Measurements from ENCODE around the gene SLC4A9. TPM values are rescaled to one million over a fixed set of nuclear protein-coding genes. Genes with fewer than 3 reads are reported as not detected.

Gene SLC4A9, protein sequence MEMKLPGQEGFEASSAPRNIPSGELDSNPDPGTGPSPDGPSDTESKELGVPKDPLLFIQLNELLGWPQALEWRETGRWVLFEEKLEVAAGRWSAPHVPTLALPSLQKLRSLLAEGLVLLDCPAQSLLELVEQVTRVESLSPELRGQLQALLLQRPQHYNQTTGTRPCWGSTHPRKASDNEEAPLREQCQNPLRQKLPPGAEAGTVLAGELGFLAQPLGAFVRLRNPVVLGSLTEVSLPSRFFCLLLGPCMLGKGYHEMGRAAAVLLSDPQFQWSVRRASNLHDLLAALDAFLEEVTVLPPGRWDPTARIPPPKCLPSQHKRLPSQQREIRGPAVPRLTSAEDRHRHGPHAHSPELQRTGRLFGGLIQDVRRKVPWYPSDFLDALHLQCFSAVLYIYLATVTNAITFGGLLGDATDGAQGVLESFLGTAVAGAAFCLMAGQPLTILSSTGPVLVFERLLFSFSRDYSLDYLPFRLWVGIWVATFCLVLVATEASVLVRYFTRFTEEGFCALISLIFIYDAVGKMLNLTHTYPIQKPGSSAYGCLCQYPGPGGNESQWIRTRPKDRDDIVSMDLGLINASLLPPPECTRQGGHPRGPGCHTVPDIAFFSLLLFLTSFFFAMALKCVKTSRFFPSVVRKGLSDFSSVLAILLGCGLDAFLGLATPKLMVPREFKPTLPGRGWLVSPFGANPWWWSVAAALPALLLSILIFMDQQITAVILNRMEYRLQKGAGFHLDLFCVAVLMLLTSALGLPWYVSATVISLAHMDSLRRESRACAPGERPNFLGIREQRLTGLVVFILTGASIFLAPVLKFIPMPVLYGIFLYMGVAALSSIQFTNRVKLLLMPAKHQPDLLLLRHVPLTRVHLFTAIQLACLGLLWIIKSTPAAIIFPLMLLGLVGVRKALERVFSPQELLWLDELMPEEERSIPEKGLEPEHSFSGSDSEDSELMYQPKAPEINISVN
- total RNA-seq: not detected

- Mint-ChIP-seq H3K36me3 (no peaks in the 10 kb centered on the region), H3K27ac (no peak within 1 kb of the TSS), H3K27me3 (peaks cover 13% of the 10 kb centered on the region), H3K4me3 (no peak within 1 kb of the TSS), H3K4me1 (peaks cover 13% of the 10 kb centered on the region), H3K9me3 (no peaks in the 10 kb centered on the region)
- DNase-seq: no peak
Measured at GRCh38 chr5:140360101-140360500, at the start of gene SLC4A9. Gene SLC4A9 (plus strand): TSS chr5:140360194. CDS start chr5:140360237, 43 bp downstream.

- no peaks in the 10 kb centered on the region for H3K36me3 Mint-ChIP-seq
- H3K4me1 Mint-ChIP-seq: no peaks in the 10 kb centered on the region
- no peaks in the 10 kb centered on the region for H3K9me3 Mint-ChIP-seq
- H3K27me3 Mint-ChIP-seq: no peaks in the 10 kb centered on the region
- H3K4me3 Mint-ChIP-seq: no peak overlapping the region
- no peak for DNase-seq
- H3K27ac Mint-ChIP-seq: no peak overlapping the region
Measured at GRCh38 chr5:140310434-140310833, 49.6 kb upstream of the SLC4A9 start.

GRCh38 chr5:140311011-140311467, 49.0 kb upstream of the SLC4A9 start:
- Mint-ChIP-seq H3K36me3 (no peaks in the 10 kb centered on the region), H3K27ac (no peak overlapping the region), H3K4me3 (no peak overlapping the region), H3K4me1 (no peaks in the 10 kb centered on the region), H3K9me3 (no peaks in the 10 kb centered on the region), H3K27me3 (no peaks in the 10 kb centered on the region)
- no peak for DNase-seq

DNA sequence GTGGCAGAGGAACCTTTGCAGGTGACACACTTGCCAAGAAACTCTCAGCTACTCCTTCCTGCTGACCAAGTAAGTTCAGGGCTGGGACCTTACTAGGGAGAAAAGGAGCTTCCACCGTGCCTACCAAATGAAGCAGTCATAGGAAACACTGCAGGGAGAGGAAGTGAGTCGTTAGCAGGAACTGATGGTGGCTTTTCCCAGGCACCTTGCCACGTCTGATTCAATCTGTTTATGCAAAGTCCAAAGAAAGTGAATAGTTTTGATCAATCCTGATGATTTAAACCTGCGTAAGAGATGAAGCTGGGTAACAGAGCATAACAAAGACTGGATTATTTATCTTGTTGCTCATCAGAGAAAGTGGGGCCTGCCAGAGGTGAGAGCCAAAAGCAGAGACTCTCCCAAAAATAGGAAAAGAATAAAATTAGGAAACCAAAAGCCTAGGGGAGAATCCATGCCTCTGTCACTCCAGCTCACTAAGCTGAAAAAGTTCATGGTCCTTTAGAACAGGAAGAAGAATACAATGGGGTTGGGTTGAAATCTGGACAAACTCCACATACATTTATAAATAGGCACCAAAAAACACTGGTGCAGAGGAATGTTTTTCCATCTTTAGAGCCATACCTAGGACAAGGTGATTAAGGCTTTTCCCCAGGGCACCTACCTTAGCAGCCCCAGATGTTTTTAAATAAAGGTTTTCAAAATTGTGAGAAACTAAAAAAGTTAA, 47.8 kb upstream of the SLC4A9 start:
- Mint-ChIP-seq H3K27ac (no peak overlapping the region), H3K4me3 (no peak overlapping the region), H3K27me3 (no peaks in the 10 kb centered on the region), H3K4me1 (no peaks in the 10 kb centered on the region), H3K36me3 (no peaks in the 10 kb centered on the region), H3K9me3 (no peaks in the 10 kb centered on the region)
- no peak for DNase-seq

- Mint-ChIP-seq H3K27me3 (no peaks in the 10 kb centered on the region), H3K9me3 (no peaks in the 10 kb centered on the region), H3K4me1 (no peaks in the 10 kb centered on the region), H3K36me3 (no peaks in the 10 kb centered on the region), H3K27ac (no peak overlapping the region), H3K4me3 (no peak overlapping the region)
- no peak for DNase-seq
Measured at GRCh38 chr5:140312791-140313189, 47.2 kb upstream of the SLC4A9 start.

- peaks cover 1% of the 10 kb centered on the region for H3K36me3 Mint-ChIP-seq
- no peaks in the 10 kb centered on the region for H3K27me3 Mint-ChIP-seq
- no peaks in the 10 kb centered on the region for H3K9me3 Mint-ChIP-seq
- no peaks in the 10 kb centered on the region for H3K4me1 Mint-ChIP-seq
- H3K4me3 Mint-ChIP-seq: no peak overlapping the region
- DNase-seq: no peak
- H3K27ac Mint-ChIP-seq: no peak overlapping the region
Measured at GRCh38 chr5:140317859-140318258, 42.1 kb upstream of the SLC4A9 start.

DNA sequence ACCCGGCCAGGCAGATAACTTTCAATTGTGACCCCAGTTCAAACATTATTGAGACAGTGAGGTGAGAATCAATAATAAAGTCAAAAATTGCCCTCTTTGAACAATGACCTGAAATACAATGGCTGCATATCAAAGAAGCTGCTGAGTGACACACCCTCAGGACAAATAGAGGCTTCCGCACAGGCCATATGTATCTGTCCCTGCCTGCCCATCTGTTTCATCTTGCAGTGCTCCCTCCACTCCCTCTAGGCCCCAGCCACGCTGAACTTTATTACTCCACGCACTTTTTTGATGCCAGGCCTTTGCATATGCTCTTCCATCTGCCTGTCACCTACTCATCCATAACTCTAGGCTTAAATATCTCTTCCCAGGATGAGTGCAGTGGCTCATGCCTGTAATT, 41.2 kb upstream of the SLC4A9 start:
- Mint-ChIP-seq H3K36me3 (peaks cover 1% of the 10 kb centered on the region), H3K4me1 (no peaks in the 10 kb centered on the region), H3K27me3 (no peaks in the 10 kb centered on the region), H3K27ac (no peak overlapping the region), H3K4me3 (no peak overlapping the region), H3K9me3 (no peaks in the 10 kb centered on the region)
- no peak for DNase-seq

GRCh38 chr5:140319833-140320232, 40.2 kb upstream of the SLC4A9 start:
- Mint-ChIP-seq H3K27ac (no peak overlapping the region), H3K27me3 (no peaks in the 10 kb centered on the region), H3K4me3 (no peak overlapping the region), H3K4me1 (peaks cover 3% of the 10 kb centered on the region), H3K9me3 (no peaks in the 10 kb centered on the region), H3K36me3 (peaks cover 1% of the 10 kb centered on the region)
- no peak for DNase-seq

DNA sequence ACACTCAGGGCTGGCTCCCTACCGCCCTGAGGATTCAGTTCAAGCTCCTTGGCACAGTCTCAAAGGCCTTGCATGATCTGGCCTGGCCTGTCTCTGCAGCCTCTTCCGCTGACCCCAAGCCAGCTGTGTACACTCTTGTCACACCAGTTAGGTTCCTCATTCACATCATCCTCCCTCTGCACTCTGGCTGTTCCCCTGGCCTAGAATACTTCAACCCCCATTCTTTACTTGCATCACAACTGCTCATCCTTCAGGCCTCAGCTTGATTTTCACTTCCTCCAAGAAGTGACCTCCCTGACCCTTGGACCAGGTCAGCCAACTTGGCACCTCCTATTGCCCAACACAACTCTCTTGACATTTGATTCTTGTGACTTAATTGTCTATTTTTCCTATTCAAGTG, 38.2 kb upstream of the SLC4A9 start:
- no peak for DNase-seq
- Mint-ChIP-seq H3K4me1 (peaks cover 6% of the 10 kb centered on the region), H3K27me3 (no peaks in the 10 kb centered on the region), H3K36me3 (peaks cover 1% of the 10 kb centered on the region), H3K4me3 (no peak overlapping the region), H3K27ac (no peak overlapping the region), H3K9me3 (no peaks in the 10 kb centered on the region)

DNA sequence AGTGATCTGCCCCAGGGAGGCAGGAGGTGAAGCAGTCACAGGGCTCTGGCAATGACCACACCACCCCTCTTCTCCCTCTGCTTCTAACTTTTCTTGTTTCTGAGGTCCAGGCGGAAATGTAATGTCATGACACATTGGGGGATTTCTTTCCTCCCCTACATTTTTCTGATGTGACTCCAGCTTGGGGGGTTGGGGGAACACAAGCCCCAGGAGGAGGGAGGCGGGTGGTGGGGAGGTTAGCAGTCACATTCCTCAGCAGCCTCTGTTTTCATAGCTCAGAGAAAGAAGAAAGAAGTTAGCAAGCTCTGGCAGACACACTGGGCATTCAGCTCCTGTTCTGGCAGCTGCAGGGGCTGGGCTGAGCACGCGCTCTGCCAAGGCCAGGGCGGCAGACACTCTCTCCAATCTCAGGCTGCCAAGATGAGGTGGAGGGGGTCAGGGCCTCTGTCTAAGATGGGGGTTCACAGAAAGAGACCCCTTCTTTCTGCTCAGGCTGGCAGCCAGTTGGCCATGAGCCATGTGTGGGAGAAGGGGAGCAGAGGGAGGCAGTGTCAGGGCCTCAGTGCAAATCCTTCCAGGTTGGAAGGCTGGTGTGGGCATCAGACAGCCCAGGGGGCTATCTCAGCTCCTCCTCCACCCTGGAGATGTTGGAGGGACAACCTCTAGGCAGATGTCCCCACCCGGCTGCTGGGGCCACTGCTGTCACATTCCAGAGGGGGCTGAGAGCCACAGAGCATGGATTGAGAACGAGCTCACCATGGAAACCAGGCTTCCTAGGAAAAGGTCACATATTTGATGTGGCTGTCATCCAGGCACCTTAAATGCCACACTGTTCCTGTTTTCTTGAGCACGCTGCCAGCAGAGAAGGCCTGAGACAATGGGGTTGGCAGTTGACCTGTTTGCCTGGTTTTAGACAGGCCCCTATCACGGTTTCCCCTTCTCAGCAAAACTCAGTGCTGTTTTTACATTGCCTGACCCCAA, 37.0 kb upstream of the SLC4A9 start:
- Mint-ChIP-seq H3K4me1 (peaks cover 6% of the 10 kb centered on the region), H3K27me3 (no peaks in the 10 kb centered on the region), H3K27ac (no peak overlapping the region), H3K36me3 (peaks cover 1% of the 10 kb centered on the region), H3K4me3 (no peak overlapping the region), H3K9me3 (no peaks in the 10 kb centered on the region)
- no peak for DNase-seq

DNA sequence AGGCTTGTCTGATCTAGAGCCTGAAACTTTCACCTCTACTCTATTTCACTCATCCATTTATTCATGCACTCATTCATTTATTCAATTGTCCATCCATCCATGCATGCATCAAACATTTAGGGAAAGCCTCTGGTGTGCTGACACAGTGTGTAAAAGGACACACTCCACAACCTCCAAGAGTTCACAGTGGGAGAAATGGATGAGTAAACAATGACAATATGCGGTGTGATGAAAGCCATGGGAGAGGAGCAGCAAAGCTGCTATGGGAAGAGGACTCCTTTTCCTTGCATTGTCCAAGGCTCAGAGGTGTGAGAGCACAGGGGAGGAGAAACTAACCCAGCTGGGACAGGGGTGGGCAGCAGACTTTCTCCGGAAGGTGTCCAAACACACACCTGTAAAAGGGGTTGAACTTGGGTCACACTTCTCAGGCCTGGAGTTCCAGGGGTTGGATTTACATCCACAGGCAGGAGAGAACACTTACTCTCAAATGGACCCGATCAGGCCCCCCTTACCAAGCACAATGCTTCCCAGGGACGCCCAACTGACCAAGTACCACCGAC, 35.9 kb upstream of the SLC4A9 start:
- DNase-seq: no peak
- H3K9me3 Mint-ChIP-seq: no peaks in the 10 kb centered on the region
- peaks cover 6% of the 10 kb centered on the region for H3K4me1 Mint-ChIP-seq
- H3K36me3 Mint-ChIP-seq: peaks cover 1% of the 10 kb centered on the region
- H3K27ac Mint-ChIP-seq: no peak overlapping the region
- H3K27me3 Mint-ChIP-seq: no peaks in the 10 kb centered on the region
- no peak overlapping the region for H3K4me3 Mint-ChIP-seq

- Mint-ChIP-seq H3K4me3 (no peak overlapping the region), H3K4me1 (peaks cover 6% of the 10 kb centered on the region), H3K27ac (no peak overlapping the region), H3K36me3 (peaks cover 1% of the 10 kb centered on the region), H3K9me3 (no peaks in the 10 kb centered on the region), H3K27me3 (no peaks in the 10 kb centered on the region)
- no peak for DNase-seq
Measured at GRCh38 chr5:140324617-140325241, 35.3 kb upstream of the SLC4A9 start.

DNA sequence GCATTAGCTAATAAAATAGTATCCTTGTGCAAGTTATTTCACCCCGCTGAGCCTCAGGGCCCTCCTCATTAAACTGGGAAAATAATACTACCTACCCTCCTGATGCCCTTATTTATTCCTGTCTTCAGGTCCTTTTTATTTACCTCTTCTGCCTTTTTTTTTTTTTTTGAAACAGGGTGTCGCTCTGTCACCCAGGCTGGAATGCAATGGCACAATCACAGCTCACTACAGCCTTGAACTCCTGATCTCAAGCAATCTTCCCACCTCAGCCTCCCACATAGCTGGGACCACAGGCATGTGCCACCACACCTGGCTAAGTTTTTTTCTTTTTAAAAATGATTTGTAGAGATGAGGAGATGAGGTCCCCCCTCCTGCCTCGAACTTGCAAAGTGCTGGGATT, 34.5 kb upstream of the SLC4A9 start:
- H3K9me3 Mint-ChIP-seq: no peaks in the 10 kb centered on the region
- no peak overlapping the region for H3K4me3 Mint-ChIP-seq
- peaks cover 6% of the 10 kb centered on the region for H3K4me1 Mint-ChIP-seq
- H3K27me3 Mint-ChIP-seq: no peaks in the 10 kb centered on the region
- no peak overlapping the region for H3K27ac Mint-ChIP-seq
- H3K36me3 Mint-ChIP-seq: peaks cover 1% of the 10 kb centered on the region
- DNase-seq: no peak
